GM12878 (cell line): ENCODE results near the gene SLC39A11. TPM values are rescaled to one million over a fixed set of nuclear protein-coding genes. Genes with fewer than 3 reads are reported as not detected.

Experiments
- BCL11A ChIP-seq: IDR thresholded peaks from 2 replicates; pipeline ENCODE4 v1.6.1; 2011; ENCODE audit warnings: low read depth, low read length
- BRCA1 ChIP-seq: IDR thresholded peaks from 2 replicates; pipeline ENCODE4 v1.6.1; 2011; ENCODE audit warnings: low read depth, low read length, improper control_type of control experiment
- CHD2 ChIP-seq: IDR thresholded peaks from 2 replicates; pipeline ENCODE4 v1.6.1; 2011; ENCODE audit warnings: low read depth, low read length, improper control_type of control experiment, borderline replicate concordance
- CTCF ChIP-seq, 3 experiments: IDR thresholded peaks in 2 of 3; conservative IDR thresholded peaks in 1 of 3; 2 replicates each; pipeline ENCODE4 v1.5.1; 2011; ENCODE audit warnings: low read depth in 3 of 3, low read length in 3 of 3, mild to moderate bottlenecking in 3 of 3, control low read depth in 2 of 3, moderate library complexity in 2 of 3, inconsistent platforms in 1 of 3, mixed read lengths in 1 of 3; ENCODE audit not compliant: control insufficient read depth in 2 of 3, insufficient read depth in 1 of 3; ENCODE audit errors: extremely low read depth in 1 of 3
- EED ChIP-seq: sonication (generic); IDR thresholded peaks from 2 replicates; pipeline ENCODE4 v1.6.1; 2016; ENCODE audit warnings: antibody characterized with exemption, low read depth
- FOXM1 ChIP-seq: IDR thresholded peaks from 2 replicates; pipeline ENCODE4 v1.6.1; 2012; ENCODE audit warnings: low read depth, mild to moderate bottlenecking, inconsistent platforms, low read length, moderate library complexity
- POLR2A ChIP-seq: IDR thresholded peaks from 2 replicates; pipeline ENCODE4 v1.6.1; 2011; ENCODE audit warnings: low read depth, mild to moderate bottlenecking, low read length
- SIX5 ChIP-seq: IDR thresholded peaks from 2 replicates; pipeline ENCODE4 v1.6.1; 2011; ENCODE audit warnings: mild to moderate bottlenecking, low read depth, low read length, moderate library complexity; ENCODE audit not compliant: severe bottlenecking
- TARDBP ChIP-seq: IDR thresholded peaks from 2 replicates; pipeline ENCODE4 v1.6.1; 2016; ENCODE audit warnings: borderline replicate concordance
- polyA plus RNA-seq, 11 experiments: library from polyadenylated mRNA; depleted of rRNA in 4 of 11; unstranded in 6 of 11; stranded (reverse) in 5 of 11; fragments of >200 nt; fragmentation: Nextera tagmentation in 4 of 11; fragmentation: Illumina TruSeq in 1 of 11; extraction: Ambion mirVana in 4 of 11; extraction: Trizol in 1 of 11; gene quantifications; 1 replicate in 1 of 11; 2 replicates in 10 of 11; pipeline versions ENCODE4 v1.2.1 to v1.2.3, GENCODE V29; 2011 to 2016; ENCODE audit warnings: inconsistent platforms in 2 of 11, missing spikeins in 2 of 11, low read depth in 1 of 11
- total RNA-seq, 4 experiments: library from RNA; depleted of rRNA in 3 of 4; stranded (reverse); fragments of >200 nt in 3 of 4; fragmentation: Illumina TruSeq in 1 of 4; extraction: Trizol in 1 of 4; gene quantifications; 2 replicates each; pipeline versions ENCODE4 v1.2.1 to v1.2.3, GENCODE V29; 2013 to 2021
- TF ChIP-seq, protein P1 (sequence below): IDR thresholded peaks from 2 replicates; pipeline ENCODE4 v1.6.1; 2012; ENCODE audit warnings: low read depth, low read length, improper control_type of control experiment
- TF ChIP-seq, protein P2 (sequence below): IDR thresholded peaks from 2 replicates; pipeline ENCODE4 v1.6.1; 2011; ENCODE audit warnings: borderline replicate concordance, low read depth, mild to moderate bottlenecking, moderate library complexity, mixed read lengths, low read length; ENCODE audit not compliant: insufficient read depth; ENCODE audit errors: extremely low read length

The SLC39A11 gene
- total and polyA plus RNA-seq, 10 of the 15 experiments (the other 5 are each of a cell fraction or from before 2014, with no cell fraction given): 8.6 to 23.8 (median 14.0) TPM

DNA sequence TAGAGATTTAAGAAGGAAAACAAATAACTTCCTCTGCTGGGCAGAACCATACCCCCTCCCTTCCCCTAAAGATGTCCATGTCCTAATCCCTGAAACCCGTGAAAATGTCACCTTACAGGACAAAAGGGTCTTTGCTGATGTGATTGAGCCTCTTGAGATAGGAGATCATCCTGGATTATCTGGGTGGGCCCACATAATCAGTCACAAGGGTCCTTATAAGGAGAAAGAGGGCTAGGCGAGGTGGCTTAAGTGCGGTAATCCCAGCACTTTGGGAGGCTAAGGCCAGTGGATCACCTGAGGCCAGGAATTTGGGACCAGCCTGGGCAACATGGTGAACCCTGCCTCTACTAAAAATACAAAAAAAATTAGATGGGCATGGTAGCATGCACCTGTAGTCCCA, 12.0 kb upstream of the SLC39A11 start (continued):
- TF ChIP-seq CHD2 (no peak), BRCA1 (no peak), CTCF (IDR thresholded peaks at IDR 0.05 in 2 of 3, conservative IDR thresholded peaks at IDR 0.05 in 1 of 3; ENCODE audit: control insufficient read depth in 2 of 3, extremely low read depth in 1 of 3, insufficient read depth in 1 of 3, low read depth in 3 of 3, low read length in 3 of 3) (no peak), TARDBP (no peak), FOXM1 (no peak), EED (no peak), POLR2A (no peak), SIX5 (no peak), BCL11A (no peak)
- TF ChIP-seq, protein P1, sequence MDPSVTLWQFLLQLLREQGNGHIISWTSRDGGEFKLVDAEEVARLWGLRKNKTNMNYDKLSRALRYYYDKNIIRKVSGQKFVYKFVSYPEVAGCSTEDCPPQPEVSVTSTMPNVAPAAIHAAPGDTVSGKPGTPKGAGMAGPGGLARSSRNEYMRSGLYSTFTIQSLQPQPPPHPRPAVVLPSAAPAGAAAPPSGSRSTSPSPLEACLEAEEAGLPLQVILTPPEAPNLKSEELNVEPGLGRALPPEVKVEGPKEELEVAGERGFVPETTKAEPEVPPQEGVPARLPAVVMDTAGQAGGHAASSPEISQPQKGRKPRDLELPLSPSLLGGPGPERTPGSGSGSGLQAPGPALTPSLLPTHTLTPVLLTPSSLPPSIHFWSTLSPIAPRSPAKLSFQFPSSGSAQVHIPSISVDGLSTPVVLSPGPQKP: no peak
- TF ChIP-seq, protein P2, sequence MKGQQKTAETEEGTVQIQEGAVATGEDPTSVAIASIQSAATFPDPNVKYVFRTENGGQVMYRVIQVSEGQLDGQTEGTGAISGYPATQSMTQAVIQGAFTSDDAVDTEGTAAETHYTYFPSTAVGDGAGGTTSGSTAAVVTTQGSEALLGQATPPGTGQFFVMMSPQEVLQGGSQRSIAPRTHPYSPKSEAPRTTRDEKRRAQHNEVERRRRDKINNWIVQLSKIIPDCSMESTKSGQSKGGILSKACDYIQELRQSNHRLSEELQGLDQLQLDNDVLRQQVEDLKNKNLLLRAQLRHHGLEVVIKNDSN: no peak
